Measurements from ENCODE around the gene ZXDC. TPM values are rescaled to one million over a fixed set of nuclear protein-coding genes. Genes with fewer than 3 reads are reported as not detected.

ZXDC gene
- total RNA-seq, 4 donors from 2014 or later = 40.5 to 97.5 (median 61.2) TPM

DNA sequence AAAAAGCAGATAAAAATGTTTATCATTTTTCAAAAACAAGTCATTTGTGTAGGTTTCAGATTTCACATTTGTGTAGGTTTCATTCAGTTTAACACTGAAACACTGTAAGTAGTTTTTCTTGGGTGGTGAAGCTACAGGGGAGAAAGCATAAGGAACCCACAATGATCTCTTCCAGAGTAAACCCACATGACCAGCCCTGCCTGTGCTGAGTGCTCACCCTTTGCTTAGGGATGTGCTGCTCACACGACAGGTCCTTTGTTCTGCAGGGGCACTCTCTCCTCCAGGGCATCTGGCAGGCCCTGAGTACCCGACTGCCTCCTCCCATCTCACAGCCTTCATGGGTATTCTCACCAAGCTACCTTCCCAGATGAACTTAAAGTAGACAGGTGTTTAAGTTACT lies 28.9 kb downstream of the ZXDC start:
- no peak overlapping the region for H3K4me3 ChIP-seq
- no peaks in the 10 kb centered on the region for H3K27me3 ChIP-seq
- H3K27ac ChIP-seq = no peak overlapping the region
- no peak for TF ChIP-seq EP300 (IDR thresholded peaks at IDR 0.05)
- TF ChIP-seq POLR2AphosphoS5 (IDR thresholded peaks at IDR 0.05) = no peak
- TF ChIP-seq, protein P1, sequence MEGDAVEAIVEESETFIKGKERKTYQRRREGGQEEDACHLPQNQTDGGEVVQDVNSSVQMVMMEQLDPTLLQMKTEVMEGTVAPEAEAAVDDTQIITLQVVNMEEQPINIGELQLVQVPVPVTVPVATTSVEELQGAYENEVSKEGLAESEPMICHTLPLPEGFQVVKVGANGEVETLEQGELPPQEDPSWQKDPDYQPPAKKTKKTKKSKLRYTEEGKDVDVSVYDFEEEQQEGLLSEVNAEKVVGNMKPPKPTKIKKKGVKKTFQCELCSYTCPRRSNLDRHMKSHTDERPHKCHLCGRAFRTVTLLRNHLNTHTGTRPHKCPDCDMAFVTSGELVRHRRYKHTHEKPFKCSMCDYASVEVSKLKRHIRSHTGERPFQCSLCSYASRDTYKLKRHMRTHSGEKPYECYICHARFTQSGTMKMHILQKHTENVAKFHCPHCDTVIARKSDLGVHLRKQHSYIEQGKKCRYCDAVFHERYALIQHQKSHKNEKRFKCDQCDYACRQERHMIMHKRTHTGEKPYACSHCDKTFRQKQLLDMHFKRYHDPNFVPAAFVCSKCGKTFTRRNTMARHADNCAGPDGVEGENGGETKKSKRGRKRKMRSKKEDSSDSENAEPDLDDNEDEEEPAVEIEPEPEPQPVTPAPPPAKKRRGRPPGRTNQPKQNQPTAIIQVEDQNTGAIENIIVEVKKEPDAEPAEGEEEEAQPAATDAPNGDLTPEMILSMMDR (IDR thresholded peaks at IDR 0.05) = no peak
- TF ChIP-seq POLR2A (IDR thresholded peaks at IDR 0.05) = no peak
- H3K4me1 ChIP-seq = no peaks in the 10 kb centered on the region
- no peaks in the 10 kb centered on the region for H3K9me3 ChIP-seq
- H3K36me3 ChIP-seq = peaks cover 45% of the 10 kb centered on the region
- no peak for DNase-seq (ENCODE audit: low spot score in 2 of 2)
- 69% methylated on average over 2 of the region's 2 CpGs for WGBS

DNA sequence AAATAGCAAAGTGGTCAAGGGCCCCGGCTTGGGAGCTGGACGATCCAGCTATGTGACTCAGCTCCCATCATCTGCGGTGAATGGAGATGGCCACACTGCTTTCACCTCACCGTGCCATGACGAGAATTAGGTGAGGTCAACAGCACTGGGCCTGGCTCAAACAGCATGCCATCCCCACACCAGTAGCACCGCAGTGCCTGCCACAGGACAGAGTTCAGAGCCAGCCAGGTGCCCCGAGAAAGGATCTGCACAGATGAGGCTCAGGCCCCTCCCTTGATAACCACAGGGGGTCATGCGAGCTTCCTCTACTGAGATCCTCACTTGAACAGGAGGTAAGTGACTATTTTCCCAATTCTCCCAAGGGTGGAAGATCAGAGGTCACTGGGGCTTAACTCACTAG lies 29.4 kb downstream of the ZXDC start:
- DNase-seq (ENCODE audit: low spot score in 2 of 2) = no peak
- TF ChIP-seq EP300 (IDR thresholded peaks at IDR 0.05) (no peak), POLR2A (IDR thresholded peaks at IDR 0.05) (no peak), POLR2AphosphoS5 (IDR thresholded peaks at IDR 0.05) (no peak)
- TF ChIP-seq, protein P1 (IDR thresholded peaks at IDR 0.05) = no peak
- Histone ChIP-seq H3K27me3 (no peaks in the 10 kb centered on the region), H3K4me1 (no peaks in the 10 kb centered on the region), H3K27ac (no peak overlapping the region), H3K36me3 (peaks cover 45% of the 10 kb centered on the region), H3K4me3 (no peak overlapping the region), H3K9me3 (no peaks in the 10 kb centered on the region)
- 92% methylated on average over 8 of the region's 8 CpGs for WGBS

DNA sequence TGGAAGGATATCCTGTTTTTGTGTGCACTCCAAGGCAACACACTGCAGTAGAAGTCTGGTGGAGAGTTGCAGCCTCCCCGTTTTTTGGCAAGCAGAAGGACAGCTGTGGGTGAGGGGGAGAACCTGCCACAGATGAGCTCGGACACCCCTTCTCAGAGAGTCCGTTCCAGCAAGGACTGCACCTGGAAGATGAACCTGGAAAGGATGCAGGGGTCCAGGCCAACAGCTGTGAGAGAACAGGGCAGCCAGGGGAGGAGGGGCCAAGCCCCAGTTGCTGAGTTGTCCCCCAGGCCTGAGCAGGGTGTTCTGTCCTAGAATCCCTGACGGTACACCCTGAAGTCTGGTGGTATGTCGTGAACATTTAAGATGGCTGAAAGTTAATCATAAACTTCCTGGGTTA lies 30.2 kb downstream of the ZXDC start:
- Histone ChIP-seq H3K36me3 (peaks cover 42% of the 10 kb centered on the region), H3K4me1 (no peaks in the 10 kb centered on the region), H3K27ac (no peak overlapping the region), H3K9me3 (no peaks in the 10 kb centered on the region), H3K4me3 (no peak overlapping the region), H3K27me3 (no peaks in the 10 kb centered on the region)
- DNase-seq (ENCODE audit: low spot score in 2 of 2) = no peak
- TF ChIP-seq, protein P1 (IDR thresholded peaks at IDR 0.05) = no peak
- TF ChIP-seq EP300 (IDR thresholded peaks at IDR 0.05) = no peak
- no peak for TF ChIP-seq POLR2A (IDR thresholded peaks at IDR 0.05)
- no peak for TF ChIP-seq POLR2AphosphoS5 (IDR thresholded peaks at IDR 0.05)
- WGBS = 74% methylated on average over 5 of the region's 5 CpGs

DNA sequence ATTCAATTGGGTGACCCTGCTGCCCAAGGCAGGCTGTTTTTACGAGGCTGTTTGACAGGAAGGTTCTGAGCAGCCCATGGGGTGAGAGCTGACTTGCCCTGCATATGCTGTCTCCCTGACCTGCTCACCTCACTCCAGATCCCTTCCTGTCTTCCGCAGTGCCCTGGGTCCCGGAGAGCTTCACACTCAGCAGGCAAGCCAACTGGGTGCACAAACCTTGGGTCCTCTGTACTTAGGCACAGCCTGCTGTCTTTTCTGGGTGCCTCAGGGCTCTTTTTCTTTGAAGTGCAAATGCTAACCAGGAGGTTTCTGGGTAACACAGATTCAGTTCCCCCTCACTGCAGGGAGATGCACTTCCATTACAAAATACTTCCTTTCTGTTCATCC lies 32.8 kb downstream of the ZXDC start:
- Histone ChIP-seq H3K4me1 (no peaks in the 10 kb centered on the region), H3K36me3 (peaks cover 40% of the 10 kb centered on the region), H3K27me3 (no peaks in the 10 kb centered on the region), H3K27ac (no peak overlapping the region), H3K9me3 (no peaks in the 10 kb centered on the region), H3K4me3 (no peak overlapping the region)
- no peak for DNase-seq (ENCODE audit: low spot score in 2 of 2)
- TF ChIP-seq POLR2AphosphoS5 (IDR thresholded peaks at IDR 0.05) (no peak), EP300 (IDR thresholded peaks at IDR 0.05) (no peak), POLR2A (IDR thresholded peaks at IDR 0.05) (no peak)
- TF ChIP-seq, protein P1 (IDR thresholded peaks at IDR 0.05) = no peak
- WGBS = 89% methylated on average over 3 of the region's 3 CpGs

DNA sequence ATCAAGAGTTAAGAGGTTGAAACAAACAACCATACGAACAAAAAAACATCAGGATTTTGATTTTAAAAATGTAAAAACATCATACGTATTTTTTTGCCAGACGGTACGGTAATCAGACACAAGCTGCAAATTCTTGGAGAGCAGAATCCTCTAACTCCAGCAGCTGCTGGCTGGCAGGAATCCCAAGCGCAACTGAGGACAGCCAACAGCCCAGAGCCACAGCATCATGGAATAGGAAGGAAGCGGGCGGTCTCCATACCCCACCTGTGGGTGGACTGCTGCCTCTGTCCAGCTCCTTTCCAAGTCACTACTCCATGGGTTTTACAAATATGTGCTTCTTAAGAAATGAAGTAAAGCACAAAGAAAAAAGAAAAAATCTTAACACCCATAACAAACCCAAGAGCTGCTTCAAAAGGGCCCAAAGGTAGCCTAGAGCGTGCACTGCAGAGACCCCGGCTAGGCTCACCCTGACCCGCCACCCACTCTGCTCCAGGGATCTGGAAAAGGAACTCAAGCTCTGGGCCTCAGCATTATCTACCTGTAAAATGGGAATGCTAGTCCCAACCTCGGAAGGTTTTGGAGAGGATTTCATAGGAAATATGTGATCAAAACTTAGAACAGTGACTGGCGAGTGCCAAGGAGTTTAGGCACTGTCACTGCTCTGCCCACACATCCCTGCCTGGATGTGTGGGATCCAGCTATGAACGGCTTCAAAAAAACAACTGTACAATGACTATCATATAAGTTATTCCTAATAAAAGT lies 33.4 kb downstream of the ZXDC start:
- Histone ChIP-seq H3K27me3 (no peaks in the 10 kb centered on the region), H3K36me3 (peaks cover 41% of the 10 kb centered on the region), H3K4me3 (no peak overlapping the region), H3K4me1 (no peaks in the 10 kb centered on the region), H3K27ac (no peak overlapping the region), H3K9me3 (no peaks in the 10 kb centered on the region)
- TF ChIP-seq POLR2AphosphoS5 (IDR thresholded peaks at IDR 0.05) (no peak), EP300 (IDR thresholded peaks at IDR 0.05) (no peak), POLR2A (IDR thresholded peaks at IDR 0.05) (no peak)
- TF ChIP-seq, protein P1 (IDR thresholded peaks at IDR 0.05) = no peak
- DNase-seq (ENCODE audit: low spot score in 2 of 2) = no peak
- WGBS = 81% methylated on average over 13 of the region's 13 CpGs

Data from suprapubic skin (tissue), 4 donors.